Liver (tissue), 9 donors: ENCODE measurements around the gene SYT2. TPM values are rescaled to one million over a fixed set of nuclear protein-coding genes. Genes with fewer than 3 reads are reported as not detected.

ENCODE experiments used
- DNase-seq: peaks from one replicate; pipeline ENCODE4 v3.0.0-alpha.2; 2017; ENCODE audit warnings: low spot score
- H3K27ac ChIP-seq, 2 donors: one replicate each; pipeline ENCODE4 v1.7.0; 2013; ENCODE audit warnings: inconsistent platforms in 2 of 2, low read length in 2 of 2, control low read depth in 1 of 2, low read depth in 1 of 2, mild to moderate bottlenecking in 1 of 2
- H3K27me3 ChIP-seq, 4 donors: one replicate each; pipeline versions ENCODE4 v1.6.1 to v1.7.0; 2013; ENCODE audit warnings: low read length in 3 of 4, inconsistent platforms in 1 of 4, mild to moderate bottlenecking in 1 of 4, moderate library complexity in 1 of 4; ENCODE audit not compliant: control insufficient read depth in 4 of 4, insufficient read depth in 4 of 4
- H3K36me3 ChIP-seq, 4 donors: one replicate each; pipeline versions ENCODE4 v1.6.1 to v1.7.0; 2013; ENCODE audit warnings: low read length in 3 of 4, mild to moderate bottlenecking in 3 of 4, low read depth in 1 of 4, moderate library complexity in 1 of 4; ENCODE audit not compliant: control insufficient read depth in 4 of 4, insufficient read depth in 3 of 4
- H3K4me1 ChIP-seq, 4 donors: one replicate each; pipeline versions ENCODE4 v1.6.1 to v1.7.0; 2013; ENCODE audit warnings: low read length in 3 of 4, mild to moderate bottlenecking in 3 of 4, moderate library complexity in 1 of 4; ENCODE audit not compliant: control insufficient read depth in 4 of 4, insufficient read depth in 4 of 4
- H3K4me3 ChIP-seq, 3 donors: one replicate each; pipeline versions ENCODE4 v1.6.1 to v1.7.0; 2013; ENCODE audit warnings: low read length in 3 of 3, control low read depth in 1 of 3, low read depth in 1 of 3, mild to moderate bottlenecking in 1 of 3
- H3K9ac ChIP-seq, 2 donors: one replicate each; pipeline ENCODE4 v1.7.0; 2013; ENCODE audit warnings: low read length in 2 of 2, mild to moderate bottlenecking in 2 of 2, moderate library complexity in 2 of 2, control low read depth in 1 of 2, low read depth in 1 of 2
- H3K9me3 ChIP-seq, 4 donors: one replicate each; pipeline versions ENCODE4 v1.6.1 to v1.7.0; 2013; ENCODE audit warnings: low read length in 3 of 4; ENCODE audit not compliant: control insufficient read depth in 4 of 4
- ATF3 ChIP-seq: IDR thresholded peaks from 2 replicates; pipeline ENCODE4 v1.6.1; 2016; ENCODE audit warnings: antibody characterized with exemption
- CTCF ChIP-seq: fragments of 150-350 bp; IDR thresholded peaks from 2 replicates; pipeline ENCODE4 v1.5.1; 2017; ENCODE audit warnings: improper control_type of control experiment, low read depth, low read length; ENCODE audit not compliant: missing input control
- FOXA2 ChIP-seq: IDR thresholded peaks from 2 replicates; pipeline ENCODE4 v1.6.1; 2016; ENCODE audit warnings: antibody characterized with exemption
- GABPA ChIP-seq, 2 donors: IDR thresholded peaks in 1 of 2; conservative IDR thresholded peaks in 1 of 2; 2 replicates each; pipeline ENCODE4 v1.6.1; 2016; ENCODE audit warnings: antibody characterized with exemption in 2 of 2, mild to moderate bottlenecking in 1 of 2, moderate library complexity in 1 of 2
- JUND ChIP-seq, 2 donors: IDR thresholded peaks; 2 replicates each; pipeline ENCODE4 v1.6.1; 2016; ENCODE audit warnings: antibody characterized with exemption in 2 of 2
- NR2F2 ChIP-seq: IDR thresholded peaks from 2 replicates; pipeline ENCODE4 v1.6.1; 2016; ENCODE audit warnings: antibody characterized with exemption
- RAD21 ChIP-seq, 2 donors: IDR thresholded peaks; 2 replicates each; pipeline ENCODE4 v1.6.1; 2016; ENCODE audit warnings: antibody characterized with exemption in 2 of 2, mild to moderate bottlenecking in 2 of 2
- REST ChIP-seq: IDR thresholded peaks from 2 replicates; pipeline ENCODE4 v1.6.1; 2016; ENCODE audit warnings: antibody characterized with exemption, mild to moderate bottlenecking
- SP1 ChIP-seq: IDR thresholded peaks from 2 replicates; pipeline ENCODE4 v1.6.1; 2018; ENCODE audit warnings: antibody characterized with exemption, mild to moderate bottlenecking
- TAF1 ChIP-seq: conservative IDR thresholded peaks from 2 replicates; pipeline ENCODE4 v1.6.1; 2016; ENCODE audit warnings: antibody characterized with exemption, mild to moderate bottlenecking
- WGBS: extraction: QIAGEN DNeasy Blood & Tissue Kit; methylation state at CpG from one replicate; pipeline ENCODE4 v1.1.7; 2013; 5-methylcytosine and 5-hydroxymethylcytosine counted together
- polyA plus RNA-seq, 2 donors: library from polyadenylated mRNA; stranded (reverse) in 1 of 2; unstranded in 1 of 2; fragments of 200-250 nt in 1 of 2; fragments of >200 nt in 1 of 2; fragmentation: Nextera tagmentation in 1 of 2; extraction: Ambion mirVana in 1 of 2; gene quantifications; one replicate each; pipeline versions ENCODE4 v1.2.1 to v1.2.3, GENCODE V29; 2013 to 2015
- total RNA-seq, 2 donors: library from RNA; depleted of rRNA; stranded (reverse); fragments of >200 nt; gene quantifications; one replicate each; pipeline ENCODE4 v1.2.3, GENCODE V29; 2014
- donor health status: healthy.
- donor health status: healthy.
- donor health status: healthy.
- donor health status: healthy.
- donor health status: healthy.

Gene SYT2
- total and polyA plus RNA-seq, 4 donors: under 0.01 to 0.07 TPM; not detected in 2

- no peak overlapping the region for H3K4me3 ChIP-seq
- peaks cover 0 to 3% (median 0%) of the 10 kb centered on the region in 4 donors for H3K9me3 ChIP-seq
These were observed 28.4 kb downstream of the SYT2 start for GRCh38 chr1:202681736-202682420.

More at GRCh38 chr1:202681736-202682420, 28.4 kb downstream of the SYT2 start:
- WGBS: 74% methylated on average over 11 of the region's 11 CpGs
- TF ChIP-seq ATF3 (no peak), SP1 (no peak), CTCF (no peak), JUND (IDR thresholded peaks at IDR 0.05) (no peak), FOXA2 (no peak), REST (no peak), TAF1 (no peak), GABPA (IDR thresholded peaks at IDR 0.05 in 1 of 2, conservative IDR thresholded peaks at IDR 0.05 in 1 of 2) (no peak), NR2F2 (no peak), RAD21 (IDR thresholded peaks at IDR 0.05) (no peak)
- no peaks in the 10 kb centered on the region for H3K4me1 ChIP-seq
- peaks cover 0 to 8% (median 0%) of the 10 kb centered on the region in 4 donors for H3K27me3 ChIP-seq
- H3K27ac ChIP-seq: no peak overlapping the region
- no peak overlapping the region for H3K9ac ChIP-seq
- no peak for DNase-seq
- no peaks in the 10 kb centered on the region for H3K36me3 ChIP-seq
